GM20000 (cell line): ENCODE measurements around the gene KIF1B.
"Not testable (repeated sequence)": the region's sequence is repeated elsewhere in the genome, so short reads cannot be mapped to it uniquely, and the experiment has no call there.

Source experiments
- DNase-seq: peaks from one replicate; pipeline ENCODE4 v3.0.0; 2012; ENCODE audit warnings: low spot score
- CTCF ChIP-seq: IDR thresholded peaks from 2 replicates; pipeline ENCODE4 v1.5.1; 2012; ENCODE audit warnings: mild to moderate bottlenecking, control low read depth; ENCODE audit errors: extremely low read depth, missing control alignments

KIF1B gene

GRCh38 chr1:10253755-10254154, 43.4 kb downstream of the KIF1B start:
- no peak for TF ChIP-seq CTCF
- no peak for DNase-seq

- no peak for TF ChIP-seq CTCF
- no peak for DNase-seq
Measured at GRCh38 chr1:10257851-10258250, 47.5 kb downstream of the KIF1B start.

- not testable (repeated sequence) for DNase-seq
Measured at GRCh38 chr1:10259547-10259946, 49.2 kb downstream of the KIF1B start.

- TF ChIP-seq CTCF: no peak
- DNase-seq: no peak
Measured at GRCh38 chr1:10263450-10264082, 53.2 kb downstream of the KIF1B start.

- no peak for DNase-seq
- TF ChIP-seq CTCF: no peak
Measured at GRCh38 chr1:10265027-10265426, 54.7 kb downstream of the KIF1B start.

- no peak for TF ChIP-seq CTCF
- DNase-seq: no peak
Measured at GRCh38 chr1:10265900-10266299, 55.5 kb downstream of the KIF1B start.

- no peak for DNase-seq
- no peak for TF ChIP-seq CTCF
Measured at GRCh38 chr1:10267319-10267718, 56.9 kb downstream of the KIF1B start.

- no peak for TF ChIP-seq CTCF
- DNase-seq: no peak
Measured at GRCh38 chr1:10267921-10268320, 57.6 kb downstream of the KIF1B start.
